Brain pericyte (primary cell): Measurements from ENCODE around the gene KRTAP10-3.

ENCODE experiments used
- DNase-seq: peaks from one replicate; pipeline ENCODE4 v3.0.0-alpha.2; 2012; ENCODE audit warnings: low read depth, low spot score

KRTAP10-3 gene

DNA sequence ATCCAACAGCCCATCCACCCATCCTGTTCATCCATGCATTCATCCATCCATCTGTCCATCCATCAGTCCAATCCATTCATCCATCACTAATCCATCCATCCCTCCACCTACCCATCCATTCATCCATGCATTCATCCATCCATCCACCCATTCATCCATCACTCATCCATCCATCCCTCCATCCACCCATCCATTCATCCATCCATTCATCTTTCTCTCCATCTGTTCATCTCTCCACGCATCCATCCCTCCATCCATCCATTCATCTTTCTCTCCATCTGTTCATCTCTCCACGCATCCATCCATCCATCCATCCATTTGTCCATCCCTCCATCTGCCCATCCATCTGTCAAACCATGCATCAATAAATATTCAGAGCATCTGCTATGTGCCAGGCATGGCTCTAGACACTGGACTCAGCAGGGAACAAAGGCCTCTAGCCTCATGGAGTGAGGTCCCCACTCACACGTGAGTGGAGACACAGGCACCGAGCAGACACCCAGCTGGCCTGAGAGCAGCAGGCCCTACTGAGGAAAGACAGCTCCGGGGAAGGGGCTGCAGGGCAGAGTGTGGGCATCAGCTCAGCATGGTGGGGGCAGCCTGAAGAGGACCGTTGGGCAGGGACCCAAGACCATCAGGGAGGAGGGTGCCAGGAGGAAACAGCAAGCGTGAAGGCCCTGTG lies 28.2 kb downstream of the KRTAP10-3 start:
- no peak for DNase-seq

- DNase-seq, result no peak
These were observed 29.0 kb downstream of the KRTAP10-3 start for GRCh38 chr21:44529503-44530125.

GRCh38 chr21:44529011-44529421 lies 29.6 kb downstream of the KRTAP10-3 start:
- DNase-seq, result no peak

DNA sequence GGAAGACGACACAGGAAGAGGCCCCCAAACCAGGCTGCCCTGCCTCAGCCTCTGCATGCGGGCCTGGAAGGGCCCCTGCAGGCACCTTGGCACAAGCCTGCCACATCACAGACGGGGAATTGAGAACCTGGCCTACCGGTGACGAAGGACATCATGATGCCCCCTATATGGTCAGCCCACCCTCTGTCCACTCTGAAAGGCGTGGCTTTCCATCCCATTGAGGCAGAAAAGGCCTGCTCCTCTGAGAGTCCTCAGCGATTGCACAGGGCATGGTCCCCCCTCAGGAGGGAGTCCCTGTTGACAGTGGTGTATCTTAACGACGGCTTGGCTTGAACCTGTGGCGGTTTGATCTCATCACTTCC lies 30.0 kb downstream of the KRTAP10-3 start:
- DNase-seq, result no peak

- DNase-seq, result no peak
These were observed 30.5 kb downstream of the KRTAP10-3 start for GRCh38 chr21:44527983-44528633.

DNA sequence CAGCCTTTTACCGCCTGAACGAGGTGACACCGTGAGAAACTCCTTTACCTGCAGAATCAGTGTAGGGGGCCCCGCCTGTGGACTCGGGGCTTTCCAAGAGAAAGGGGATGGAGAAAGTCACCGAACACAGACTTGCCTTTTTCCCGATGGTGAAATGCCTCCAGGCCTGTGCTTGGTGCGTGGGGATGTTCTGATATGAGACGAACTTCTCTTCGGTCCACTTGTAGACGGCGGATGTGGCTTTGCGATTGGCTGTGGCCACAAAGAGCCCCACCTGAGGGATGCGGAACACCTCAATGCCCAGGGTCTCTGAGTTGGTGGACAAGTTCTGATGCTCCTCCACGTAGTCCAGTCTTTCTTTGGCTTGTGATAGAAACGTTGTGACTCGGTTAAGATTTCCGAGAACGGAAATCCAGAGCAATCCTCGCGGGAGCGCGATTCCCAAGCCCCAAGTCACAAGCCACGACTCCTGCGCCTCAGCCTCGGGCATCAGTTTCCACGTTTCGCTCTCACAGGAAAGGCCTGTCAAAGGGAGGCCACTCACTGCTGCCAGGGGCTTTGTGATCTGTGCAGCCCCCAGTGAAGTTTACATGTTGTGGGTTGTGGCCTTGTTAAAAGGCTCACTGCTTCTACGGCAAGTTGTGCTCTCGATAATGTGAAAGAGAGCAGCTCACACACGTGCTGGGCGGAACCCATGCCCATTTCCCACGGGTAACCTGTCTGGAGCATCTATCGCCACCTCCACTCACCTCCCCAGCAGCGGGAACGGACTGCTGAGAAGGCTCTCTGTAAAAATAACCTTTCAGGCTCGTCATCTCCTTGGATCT lies 31.2 kb downstream of the KRTAP10-3 start:
- no peak for DNase-seq

- DNase-seq, result no peak
These were observed 32.2 kb downstream of the KRTAP10-3 start for GRCh38 chr21:44526096-44526997.

DNA sequence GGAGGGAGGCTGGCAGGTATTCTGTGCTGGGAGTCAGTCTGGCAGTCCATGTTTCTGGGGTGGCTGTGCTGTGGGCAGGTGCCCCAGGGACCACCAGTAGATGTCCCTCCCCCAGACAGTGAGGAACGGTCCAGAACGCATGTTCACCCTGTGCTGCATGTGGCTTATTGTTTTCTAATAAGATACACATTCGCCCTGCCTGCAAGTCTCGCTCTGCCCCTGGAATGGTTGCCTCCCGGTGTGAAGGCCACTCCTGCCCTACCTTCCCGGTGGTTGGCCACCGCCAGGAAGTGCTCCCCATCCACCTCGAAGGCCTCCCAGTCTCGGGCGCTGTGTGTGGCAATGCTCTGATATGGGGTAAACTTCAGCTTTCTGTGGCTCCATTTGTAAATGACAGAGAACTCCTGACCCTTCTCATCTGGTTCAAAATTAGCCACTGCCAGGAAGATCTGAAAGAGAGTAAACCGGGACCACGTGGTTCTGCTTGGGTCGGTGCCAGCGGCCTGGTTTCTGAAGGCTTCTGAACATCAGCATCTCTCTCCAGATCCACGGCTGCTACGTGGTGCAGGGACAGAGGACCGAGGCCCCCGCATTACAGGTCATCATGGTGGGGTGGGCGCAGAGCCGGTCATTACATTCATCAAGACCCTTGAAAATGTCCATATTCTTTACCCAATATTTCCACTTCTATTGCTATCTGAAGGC lies 33.1 kb downstream of the KRTAP10-3 start:
- DNase-seq, result no peak

GRCh38 chr21:44524414-44525371 lies 33.9 kb downstream of the KRTAP10-3 start:
- no peak for DNase-seq

DNA sequence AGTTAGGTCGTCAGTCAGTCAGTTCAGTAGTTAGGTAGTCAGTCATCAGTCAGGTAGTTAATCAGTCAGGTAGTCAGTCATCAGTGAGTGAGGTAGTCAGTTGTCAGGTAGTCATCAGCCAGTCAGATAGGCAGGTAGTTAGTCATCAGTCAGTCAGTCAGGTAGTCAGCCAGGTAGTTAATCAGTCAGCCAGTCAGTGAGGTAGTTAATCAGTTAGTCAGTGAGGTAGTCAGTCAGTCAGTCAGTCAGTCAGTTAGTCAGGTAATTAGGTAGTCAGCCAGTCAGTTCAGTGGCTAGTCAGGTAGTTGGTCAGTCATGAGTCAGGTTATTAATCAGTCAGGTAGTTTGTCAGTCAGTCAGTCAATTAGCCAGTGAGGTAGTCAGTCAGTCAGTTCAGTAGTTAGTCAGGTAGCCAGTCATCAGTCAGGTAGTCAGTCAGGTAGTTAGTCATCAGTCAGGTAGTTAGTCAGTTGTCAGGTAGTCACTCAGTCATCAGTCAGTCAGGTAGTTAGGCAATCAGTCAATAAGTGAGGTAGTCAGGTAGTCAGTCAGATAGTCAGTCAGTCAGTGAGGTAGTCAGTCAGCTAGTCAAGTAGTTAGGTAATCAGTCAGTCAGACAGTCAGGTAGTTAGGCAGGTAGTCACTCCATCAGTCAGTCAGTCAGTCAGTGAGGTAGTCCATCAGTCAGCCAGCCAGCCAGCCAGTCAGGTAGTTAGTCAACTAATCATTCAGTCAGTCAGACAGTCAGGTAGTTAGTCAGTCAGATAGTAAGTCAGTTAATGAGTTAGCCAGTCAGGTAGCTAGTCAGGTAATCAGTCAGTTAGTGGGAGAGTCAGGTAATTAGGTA lies 34.8 kb downstream of the KRTAP10-3 start:
- no peak for DNase-seq

GRCh38 chr21:44522753-44523204 lies 35.8 kb downstream of the KRTAP10-3 start:
- no peak for DNase-seq

DNA sequence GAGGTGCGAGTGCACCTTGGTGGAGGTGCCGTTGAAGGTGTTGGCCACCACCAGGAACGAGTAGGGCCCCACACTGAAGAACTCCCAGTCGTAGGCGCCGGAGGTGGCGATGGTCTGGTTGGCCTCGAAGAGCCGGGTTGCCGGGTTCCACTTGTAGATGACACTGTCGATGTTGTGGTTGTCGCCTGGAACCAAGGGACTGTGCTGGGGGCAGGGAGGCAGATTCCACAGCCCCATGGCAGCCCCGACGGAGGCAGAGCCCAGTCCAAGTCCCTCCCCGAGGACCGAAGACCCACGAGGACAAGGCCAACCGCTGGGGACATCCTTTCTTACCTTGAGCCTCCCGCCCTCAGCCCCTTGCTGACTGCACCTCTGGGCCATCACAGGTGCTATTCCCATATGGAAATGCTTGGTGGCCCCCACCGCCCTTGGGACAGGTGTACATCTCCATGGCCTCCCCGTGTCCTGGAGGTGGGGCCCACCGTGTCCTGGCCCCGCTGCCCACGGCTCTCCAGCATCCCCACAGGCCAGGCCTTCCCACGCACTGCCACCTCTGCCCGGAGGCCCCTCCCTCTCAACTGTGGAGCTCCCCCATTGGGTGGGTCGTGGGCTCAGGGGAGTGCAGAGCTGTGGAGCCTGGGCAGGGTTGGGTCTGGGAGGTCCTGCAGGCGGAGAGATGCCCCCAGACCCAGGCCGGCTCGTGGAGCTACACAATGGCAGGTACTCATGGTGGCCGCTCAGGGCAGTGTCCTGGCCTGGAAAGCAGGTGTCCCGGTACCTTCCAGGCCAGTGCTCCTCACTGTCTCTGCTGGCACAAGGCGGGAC lies 36.5 kb downstream of the KRTAP10-3 start:
- no peak for DNase-seq

GRCh38 chr21:44521301-44521927 lies 37.2 kb downstream of the KRTAP10-3 start:
- no peak for DNase-seq

- no peak for DNase-seq
These were observed 38.0 kb downstream of the KRTAP10-3 start for GRCh38 chr21:44520326-44521300.
